Ishikawa (cell line): ENCODE measurements around the gene OGN.

ENCODE experiments used
- EP300 ChIP-seq: IDR thresholded peaks from 2 replicates; pipeline ENCODE4 v1.6.1; 2012; ENCODE audit warnings: borderline replicate concordance
- NFIC ChIP-seq: IDR thresholded peaks from 2 replicates; pipeline ENCODE4 v1.6.1; 2012
- TF ChIP-seq, protein P1 (sequence below): IDR thresholded peaks from 2 replicates; pipeline ENCODE4 v1.6.1; 2012; ENCODE audit warnings: low read depth, mild to moderate bottlenecking

GRCh38 chr9:92423612-92424011 lies 19.2 kb upstream of the OGN start:
- TF ChIP-seq, protein P1, sequence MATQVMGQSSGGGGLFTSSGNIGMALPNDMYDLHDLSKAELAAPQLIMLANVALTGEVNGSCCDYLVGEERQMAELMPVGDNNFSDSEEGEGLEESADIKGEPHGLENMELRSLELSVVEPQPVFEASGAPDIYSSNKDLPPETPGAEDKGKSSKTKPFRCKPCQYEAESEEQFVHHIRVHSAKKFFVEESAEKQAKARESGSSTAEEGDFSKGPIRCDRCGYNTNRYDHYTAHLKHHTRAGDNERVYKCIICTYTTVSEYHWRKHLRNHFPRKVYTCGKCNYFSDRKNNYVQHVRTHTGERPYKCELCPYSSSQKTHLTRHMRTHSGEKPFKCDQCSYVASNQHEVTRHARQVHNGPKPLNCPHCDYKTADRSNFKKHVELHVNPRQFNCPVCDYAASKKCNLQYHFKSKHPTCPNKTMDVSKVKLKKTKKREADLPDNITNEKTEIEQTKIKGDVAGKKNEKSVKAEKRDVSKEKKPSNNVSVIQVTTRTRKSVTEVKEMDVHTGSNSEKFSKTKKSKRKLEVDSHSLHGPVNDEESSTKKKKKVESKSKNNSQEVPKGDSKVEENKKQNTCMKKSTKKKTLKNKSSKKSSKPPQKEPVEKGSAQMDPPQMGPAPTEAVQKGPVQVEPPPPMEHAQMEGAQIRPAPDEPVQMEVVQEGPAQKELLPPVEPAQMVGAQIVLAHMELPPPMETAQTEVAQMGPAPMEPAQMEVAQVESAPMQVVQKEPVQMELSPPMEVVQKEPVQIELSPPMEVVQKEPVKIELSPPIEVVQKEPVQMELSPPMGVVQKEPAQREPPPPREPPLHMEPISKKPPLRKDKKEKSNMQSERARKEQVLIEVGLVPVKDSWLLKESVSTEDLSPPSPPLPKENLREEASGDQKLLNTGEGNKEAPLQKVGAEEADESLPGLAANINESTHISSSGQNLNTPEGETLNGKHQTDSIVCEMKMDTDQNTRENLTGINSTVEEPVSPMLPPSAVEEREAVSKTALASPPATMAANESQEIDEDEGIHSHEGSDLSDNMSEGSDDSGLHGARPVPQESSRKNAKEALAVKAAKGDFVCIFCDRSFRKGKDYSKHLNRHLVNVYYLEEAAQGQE: no peak
- TF ChIP-seq NFIC (no peak), EP300 (no peak)
